Right atrium auricular region (tissue), 2 donors: ENCODE measurements around the gene RPIA. TPM values are rescaled to one million over a fixed set of nuclear protein-coding genes. Genes with fewer than 3 reads are reported as not detected.
A peak's percentile ranks its signal among the peaks of the same experiment; 100 is the strongest.
"Not testable (repeated sequence)": the region's sequence is repeated elsewhere in the genome, so short reads cannot be mapped to it uniquely, and the experiment has no call there.

Experiments
- DNase-seq: peaks from one replicate; pipeline ENCODE4 v3.0.0-alpha.2; 2019; ENCODE audit warnings: low spot score
- H3K27ac ChIP-seq, 2 donors: fragments of 200-600 bp; sonication (generic); 1 replicate in 1 of 2; 2 replicates in 1 of 2; pipeline ENCODE4 v1.5.1; 2016 to 2019
- H3K27me3 ChIP-seq, 2 donors: fragments of 200-600 bp; sonication (generic); one replicate each; pipeline versions ENCODE4 v1.5.1 to v1.6.0; 2017 to 2019
- H3K36me3 ChIP-seq: fragments of 200-600 bp; sonication (generic); one replicate; pipeline ENCODE4 v1.5.1; 2016
- H3K4me1 ChIP-seq, 2 donors: fragments of 200-600 bp; sonication (generic); one replicate each; pipeline versions ENCODE4 v1.5.1 to v1.6.0; 2017 to 2019
- H3K4me3 ChIP-seq, 2 donors: fragments of 200-600 bp; sonication (generic); 1 replicate in 1 of 2; 2 replicates in 1 of 2; pipeline ENCODE4 v1.5.1; 2017 to 2019; ENCODE audit warnings: mild to moderate bottlenecking in 1 of 2, moderate library complexity in 1 of 2
- H3K9me3 ChIP-seq, 2 donors: fragments of 200-600 bp; sonication (generic); one replicate each; pipeline ENCODE4 v1.5.1; 2019
- total RNA-seq, 2 donors: library from RNA; depleted of rRNA; stranded (reverse); fragments of >200 nt; gene quantifications; one replicate each; pipeline ENCODE4 v1.1.0, GENCODE V29; 2016
- TF ChIP-seq, protein P1 (sequence below), 2 donors: fragments of 200-600 bp; sonication (generic); IDR thresholded peaks; one replicate each; pipeline ENCODE4 v1.5.1; 2019; ENCODE audit warnings: antibody characterized with exemption in 2 of 2

The RPIA gene
- total RNA-seq, 2 donors from 2014 or later = 4.2 to 5.1 TPM

DNA sequence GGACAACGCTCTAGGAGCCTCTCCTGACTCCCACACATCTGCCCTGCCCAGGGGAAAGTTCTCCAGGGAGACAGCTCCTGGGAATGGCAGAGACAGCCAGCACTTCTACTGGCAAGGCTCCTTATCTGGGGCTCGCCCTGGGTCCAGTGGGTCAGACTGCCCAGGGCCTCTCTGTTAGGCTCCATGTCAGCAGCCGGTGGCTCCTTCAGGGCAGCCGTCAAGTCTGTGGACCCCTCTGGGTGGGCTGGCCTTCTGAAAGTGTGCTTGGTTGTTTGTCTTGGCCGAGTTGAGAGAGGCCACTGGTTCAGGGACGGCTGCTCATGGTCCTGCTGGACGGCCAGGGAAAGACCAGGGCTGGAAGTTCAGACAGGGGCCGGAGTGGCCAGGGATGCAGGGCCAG lies 65.6 kb downstream of the RPIA start:
- no peaks in the 10 kb centered on the region for H3K4me1 ChIP-seq
- TF ChIP-seq, protein P1, sequence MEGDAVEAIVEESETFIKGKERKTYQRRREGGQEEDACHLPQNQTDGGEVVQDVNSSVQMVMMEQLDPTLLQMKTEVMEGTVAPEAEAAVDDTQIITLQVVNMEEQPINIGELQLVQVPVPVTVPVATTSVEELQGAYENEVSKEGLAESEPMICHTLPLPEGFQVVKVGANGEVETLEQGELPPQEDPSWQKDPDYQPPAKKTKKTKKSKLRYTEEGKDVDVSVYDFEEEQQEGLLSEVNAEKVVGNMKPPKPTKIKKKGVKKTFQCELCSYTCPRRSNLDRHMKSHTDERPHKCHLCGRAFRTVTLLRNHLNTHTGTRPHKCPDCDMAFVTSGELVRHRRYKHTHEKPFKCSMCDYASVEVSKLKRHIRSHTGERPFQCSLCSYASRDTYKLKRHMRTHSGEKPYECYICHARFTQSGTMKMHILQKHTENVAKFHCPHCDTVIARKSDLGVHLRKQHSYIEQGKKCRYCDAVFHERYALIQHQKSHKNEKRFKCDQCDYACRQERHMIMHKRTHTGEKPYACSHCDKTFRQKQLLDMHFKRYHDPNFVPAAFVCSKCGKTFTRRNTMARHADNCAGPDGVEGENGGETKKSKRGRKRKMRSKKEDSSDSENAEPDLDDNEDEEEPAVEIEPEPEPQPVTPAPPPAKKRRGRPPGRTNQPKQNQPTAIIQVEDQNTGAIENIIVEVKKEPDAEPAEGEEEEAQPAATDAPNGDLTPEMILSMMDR (IDR thresholded peaks at IDR 0.05) = no peak
- peaks cover 0 to 13% of the 10 kb centered on the region in 2 donors for H3K9me3 ChIP-seq
- no peak overlapping the region for H3K27ac ChIP-seq
- H3K36me3 ChIP-seq = no peaks in the 10 kb centered on the region
- no peaks in the 10 kb centered on the region for H3K27me3 ChIP-seq
- no peak overlapping the region for H3K4me3 ChIP-seq
- DNase-seq = no peak

DNA sequence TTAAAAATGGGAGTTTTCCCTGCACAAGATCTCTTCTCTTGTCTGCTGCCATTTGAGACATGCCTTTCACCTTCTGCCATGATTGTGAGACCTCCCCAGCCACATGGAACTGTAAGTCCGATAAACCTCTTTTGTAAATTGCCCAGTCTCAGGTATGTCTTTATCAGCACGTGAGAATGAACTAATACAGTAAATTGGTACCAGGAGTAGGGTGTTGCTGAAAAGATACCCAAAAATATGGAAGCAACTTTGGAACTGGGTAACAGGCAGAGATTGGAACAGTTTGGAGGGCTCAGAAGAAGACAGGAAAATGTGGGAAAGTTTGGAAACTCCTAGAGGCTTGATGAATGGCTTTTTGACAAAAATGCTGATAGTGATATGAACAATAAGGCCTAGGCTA lies 67.2 kb downstream of the RPIA start:
- not testable (repeated sequence) for H3K27ac ChIP-seq, DNase-seq, H3K36me3 ChIP-seq, H3K4me3 ChIP-seq, H3K27me3 ChIP-seq, H3K4me1 ChIP-seq
- peaks cover 0 to 13% of the 10 kb centered on the region in 2 donors for H3K9me3 ChIP-seq

DNA sequence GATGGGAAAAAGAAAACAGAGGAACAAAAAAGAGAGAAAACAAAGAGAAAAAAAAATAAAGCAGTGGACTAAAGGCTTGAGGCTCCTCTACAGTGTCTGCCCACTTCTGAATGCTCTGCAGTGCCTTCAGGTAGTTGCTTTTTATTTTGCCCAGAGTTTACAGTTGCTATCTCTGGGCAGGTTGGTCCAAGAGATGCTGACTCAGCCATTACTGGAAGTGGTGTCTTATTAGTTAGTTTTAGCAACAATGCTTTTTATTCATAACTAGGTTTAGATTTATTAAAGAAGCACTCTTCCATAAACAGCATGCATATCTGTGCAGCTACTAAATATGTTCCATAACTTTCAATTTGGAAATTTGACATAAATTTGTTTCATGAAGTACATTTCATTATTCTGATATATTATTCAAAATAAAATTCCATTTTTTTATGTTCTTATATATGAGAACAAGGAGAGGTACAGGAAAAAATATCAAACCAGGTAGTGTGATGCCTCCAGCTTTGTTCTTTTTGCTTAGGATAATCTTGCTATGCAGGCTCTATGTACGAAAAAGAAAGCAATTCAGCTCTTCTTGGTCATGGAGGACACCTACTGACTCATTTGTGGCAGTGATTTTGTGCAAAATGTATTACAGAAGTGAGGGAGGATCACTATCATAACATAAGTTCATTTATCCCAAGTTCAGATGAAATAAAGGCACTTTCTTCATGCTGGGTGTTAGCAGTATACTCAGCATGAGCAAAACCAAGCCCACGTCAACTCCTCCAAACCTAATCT lies 69.5 kb downstream of the RPIA start:
- H3K27ac ChIP-seq = no peak overlapping the region
- TF ChIP-seq, protein P1 (IDR thresholded peaks at IDR 0.05) = no peak
- no peaks in the 10 kb centered on the region for H3K36me3 ChIP-seq
- peaks cover 0 to 13% of the 10 kb centered on the region in 2 donors for H3K9me3 ChIP-seq
- H3K4me1 ChIP-seq = peaks cover 0 to 12% of the 10 kb centered on the region in 2 donors
- H3K27me3 ChIP-seq = peaks cover 12 to 19% of the 10 kb centered on the region in 2 donors
- H3K4me3 ChIP-seq = no peak overlapping the region
- no peak for DNase-seq

DNA sequence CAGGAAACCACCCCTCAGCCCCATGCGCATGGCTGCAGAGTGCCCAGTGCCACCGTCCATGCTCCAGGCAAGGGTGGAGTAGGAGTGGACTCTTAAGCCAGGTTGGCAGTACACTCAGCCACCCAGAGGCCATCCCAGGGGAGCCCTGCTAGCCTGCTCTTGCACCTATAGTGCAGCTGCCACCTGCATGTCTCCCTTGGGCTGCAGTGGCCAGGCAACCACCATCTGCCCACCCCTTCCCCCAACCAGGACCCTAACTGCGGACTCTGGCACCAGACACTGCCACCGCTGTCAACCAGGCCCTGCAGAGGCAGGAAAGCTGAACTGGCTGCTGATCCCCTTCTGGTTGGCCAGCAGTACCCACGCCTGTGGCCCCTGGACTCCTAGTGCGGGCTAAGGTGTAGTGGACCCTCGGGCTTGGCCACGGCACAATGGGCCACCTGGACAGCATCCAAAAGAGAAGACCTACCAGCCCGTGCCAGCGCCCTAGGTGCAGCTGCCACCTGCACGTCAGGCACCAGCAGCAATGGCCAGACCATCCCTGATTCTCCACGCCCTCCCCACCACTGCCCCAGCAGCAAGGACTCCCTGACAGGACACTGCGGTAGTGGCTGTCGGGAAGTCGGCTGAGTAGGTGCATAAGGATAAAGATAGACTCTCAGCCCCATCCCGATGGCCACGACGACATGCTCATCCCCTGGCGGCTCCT lies 72.8 kb downstream of the RPIA start:
- TF ChIP-seq, protein P1 (IDR thresholded peaks at IDR 0.05) = no peak
- Histone ChIP-seq H3K4me1 (peaks cover 0 to 12% of the 10 kb centered on the region in 2 donors), H3K27me3 (peaks cover 12 to 19% of the 10 kb centered on the region in 2 donors), H3K4me3 (no peak overlapping the region), H3K27ac (no peak overlapping the region), H3K9me3 (peaks cover 0 to 2% of the 10 kb centered on the region in 2 donors), H3K36me3 (no peaks in the 10 kb centered on the region)
- no peak for DNase-seq

DNA sequence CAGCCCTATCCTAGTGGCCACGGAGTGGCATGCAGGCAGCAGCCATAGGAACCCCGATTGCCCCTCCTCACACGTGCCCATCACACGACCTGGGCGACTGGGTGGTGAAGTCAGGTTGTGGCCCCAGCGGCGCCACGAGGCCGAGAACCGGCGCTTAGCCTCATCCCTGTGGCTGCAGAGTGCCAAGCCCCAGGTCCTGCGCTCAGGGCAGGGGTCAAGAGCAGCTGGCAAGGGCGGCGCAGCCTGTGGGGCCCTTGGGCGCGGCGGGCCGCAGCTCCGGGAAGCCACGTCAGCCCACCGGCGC lies 73.3 kb downstream of the RPIA start:
- Histone ChIP-seq H3K36me3 (no peaks in the 10 kb centered on the region), H3K27me3 (peaks cover 12 to 19% of the 10 kb centered on the region in 2 donors), H3K4me3 (peak overlapping the region; percentile 9 to 43), H3K9me3 (no peaks in the 10 kb centered on the region), H3K27ac (no peak overlapping the region), H3K4me1 (peaks cover 0 to 12% of the 10 kb centered on the region in 2 donors)
- no peak for DNase-seq
- TF ChIP-seq, protein P1 (IDR thresholded peaks at IDR 0.05) = no peak

DNA sequence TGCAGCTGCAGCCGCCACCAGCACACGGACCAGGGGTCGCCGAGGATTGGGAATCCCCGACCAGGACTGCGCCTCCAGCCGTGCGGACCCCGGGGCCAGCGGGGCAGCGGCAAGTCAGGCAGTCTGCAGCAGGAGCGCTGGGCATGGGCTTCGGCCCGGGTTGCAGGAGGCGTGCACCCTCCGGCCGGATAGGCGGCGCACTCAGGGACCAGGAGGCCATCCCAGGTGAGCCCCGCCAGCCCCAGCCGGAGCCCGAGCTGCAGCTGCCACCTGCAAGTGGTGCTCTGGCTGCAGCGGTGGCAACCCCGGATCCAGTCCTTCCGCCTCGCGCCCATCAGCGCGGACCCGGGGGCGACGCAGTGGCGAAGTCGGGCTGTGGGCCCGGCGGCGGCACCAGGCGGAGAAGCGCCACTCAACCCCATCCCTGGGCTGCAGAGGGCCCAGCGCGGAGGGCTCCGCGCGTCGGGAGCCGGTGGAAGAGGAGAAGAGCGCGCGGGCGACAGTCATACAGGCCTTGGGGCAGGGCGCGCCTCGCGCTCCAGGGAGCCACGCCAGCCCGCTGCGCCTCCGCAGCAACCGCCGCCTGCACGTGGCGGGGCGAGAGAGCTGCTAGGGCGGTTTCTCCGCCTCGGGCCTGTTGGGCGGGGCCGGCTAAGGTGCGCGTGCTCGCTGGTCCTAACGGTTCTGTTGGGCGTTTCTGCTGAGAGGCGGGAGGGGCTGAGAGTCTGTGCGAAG lies 73.8 kb downstream of the RPIA start:
- no peak for DNase-seq
- H3K27ac ChIP-seq = no peak overlapping the region
- H3K9me3 ChIP-seq = no peaks in the 10 kb centered on the region
- H3K36me3 ChIP-seq = no peaks in the 10 kb centered on the region
- TF ChIP-seq, protein P1 (IDR thresholded peaks at IDR 0.05) = no peak
- peaks cover 0 to 12% of the 10 kb centered on the region in 2 donors for H3K4me1 ChIP-seq
- H3K4me3 ChIP-seq = peak overlapping the region; percentile 9 to 43
- H3K27me3 ChIP-seq = peaks cover 12 to 19% of the 10 kb centered on the region in 2 donors

DNA sequence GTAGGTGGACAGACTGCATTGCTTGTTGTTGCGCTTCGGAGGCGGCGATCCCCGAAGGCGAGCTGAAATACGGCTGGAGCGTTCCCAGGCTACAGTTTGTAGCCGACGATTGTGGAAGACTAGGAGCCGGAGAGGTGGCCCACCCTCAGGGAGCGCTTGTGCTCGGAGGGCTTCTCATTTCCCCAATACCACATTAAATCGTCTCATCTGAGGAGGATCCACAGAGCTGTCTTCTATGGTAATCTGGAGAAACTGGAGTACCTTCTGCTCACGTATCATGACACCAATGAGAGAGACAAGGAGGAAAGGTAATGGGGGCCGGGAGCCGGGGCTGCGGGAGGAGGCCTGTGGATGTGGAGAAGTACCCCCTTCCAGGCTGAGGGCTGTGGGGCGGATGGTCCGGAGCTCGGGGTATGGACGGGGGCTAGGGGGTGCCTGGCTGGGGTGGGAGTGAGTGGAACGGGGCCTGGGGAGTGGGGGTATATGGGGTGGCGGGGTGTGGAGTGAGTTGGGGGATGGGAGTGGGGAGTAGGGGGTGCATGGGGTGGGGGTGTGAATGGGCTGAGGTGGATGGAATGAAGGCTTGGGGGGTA lies 74.5 kb downstream of the RPIA start:
- not testable (repeated sequence) for H3K9me3 ChIP-seq, H3K36me3 ChIP-seq, H3K27ac ChIP-seq, DNase-seq
- Histone ChIP-seq H3K4me3 (peak overlapping the region in 1 of 2 donors; percentile 43), H3K4me1 (peaks cover 0 to 12% of the 10 kb centered on the region in 2 donors), H3K27me3 (peaks cover 12 to 19% of the 10 kb centered on the region in 2 donors)
